Muscle layer of duodenum (tissue), 2 donors: ENCODE data around the gene ODAD3.

Source experiments
- H3K27ac ChIP-seq: one replicate; pipeline ENCODE4 v1.7.0; 2013; ENCODE audit warnings: mild to moderate bottlenecking, low read length
- H3K27me3 ChIP-seq: one replicate; pipeline ENCODE4 v1.7.0; 2013; ENCODE audit warnings: low read depth, mild to moderate bottlenecking, control low read depth, low read length
- H3K36me3 ChIP-seq, 2 donors: one replicate each; pipeline ENCODE4 v1.7.0; 2013; ENCODE audit warnings: low read length in 2 of 2, control low read depth in 1 of 2, mild to moderate bottlenecking in 1 of 2; ENCODE audit not compliant: insufficient read depth in 2 of 2, control insufficient read depth in 1 of 2
- H3K4me1 ChIP-seq, 2 donors: one replicate each; pipeline ENCODE4 v1.7.0; 2013; ENCODE audit warnings: low read length in 2 of 2, mild to moderate bottlenecking in 2 of 2, control low read depth in 1 of 2, moderate library complexity in 1 of 2; ENCODE audit not compliant: insufficient read depth in 2 of 2, control insufficient read depth in 1 of 2
- H3K4me3 ChIP-seq, 2 donors: one replicate each; pipeline ENCODE4 v1.7.0; 2013; ENCODE audit warnings: low read length in 2 of 2, low read depth in 1 of 2, mild to moderate bottlenecking in 1 of 2
- H3K9me3 ChIP-seq, 2 donors: one replicate each; pipeline ENCODE4 v1.7.0; 2013; ENCODE audit warnings: low read length in 2 of 2, control low read depth in 1 of 2, mild to moderate bottlenecking in 1 of 2; ENCODE audit not compliant: control insufficient read depth in 1 of 2
- donor health status: healthy.

Gene ODAD3

GRCh38 chr19:11378319-11379189 is 56.4 kb downstream of the ODAD3 start:
- Histone ChIP-seq H3K27ac (no peak overlapping the region), H3K27me3 (peaks cover 3% of the 10 kb centered on the region), H3K4me1 (peaks cover 17 to 66% of the 10 kb centered on the region in 2 donors), H3K36me3 (peaks cover 0 to 8% of the 10 kb centered on the region in 2 donors), H3K9me3 (no peaks in the 10 kb centered on the region), H3K4me3 (no peak overlapping the region)

GRCh38 chr19:11377756-11378155 is 57.2 kb downstream of the ODAD3 start:
- H3K4me3 ChIP-seq = no peak overlapping the region
- peaks cover 0 to 8% of the 10 kb centered on the region in 2 donors for H3K36me3 ChIP-seq
- H3K27ac ChIP-seq = peak overlapping the region; percentile 60
- H3K9me3 ChIP-seq = no peaks in the 10 kb centered on the region
- H3K4me1 ChIP-seq = peaks cover 17 to 60% of the 10 kb centered on the region in 2 donors
- peaks cover 2% of the 10 kb centered on the region for H3K27me3 ChIP-seq

GRCh38 chr19:11377237-11377636 is 57.7 kb downstream of the ODAD3 start:
- peaks cover 0 to 8% of the 10 kb centered on the region in 2 donors for H3K36me3 ChIP-seq
- H3K4me1 ChIP-seq = peaks cover 17 to 58% of the 10 kb centered on the region in 2 donors
- no peaks in the 10 kb centered on the region for H3K27me3 ChIP-seq
- H3K9me3 ChIP-seq = no peaks in the 10 kb centered on the region
- H3K4me3 ChIP-seq = no peak overlapping the region
- H3K27ac ChIP-seq = peak overlapping the region; percentile 60

GRCh38 chr19:11375143-11375948 is 59.6 kb downstream of the ODAD3 start:
- Histone ChIP-seq H3K4me3 (peak overlapping the region; percentile 70 to 83), H3K27ac (peak overlapping the region; percentile 94), H3K4me1 (peaks cover 17 to 43% of the 10 kb centered on the region in 2 donors)

GRCh38 chr19:11374433-11375142 is 60.3 kb downstream of the ODAD3 start, which contains the start of gene SWSAP1:
TSS of gene SWSAP1 (plus strand) at chr19:11374666. CDS start at chr19:11374681, 15 bp downstream.
- peak within 1 kb of the TSS; percentile 70 to 83 for H3K4me3 ChIP-seq
- peaks cover 17 to 39% of the 10 kb centered on the region in 2 donors for H3K4me1 ChIP-seq
- peaks cover 0 to 8% of the 10 kb centered on the region in 2 donors for H3K36me3 ChIP-seq
- H3K27me3 ChIP-seq = no peaks in the 10 kb centered on the region
- peak within 1 kb of the TSS; percentile 94 for H3K27ac ChIP-seq
- no peaks in the 10 kb centered on the region for H3K9me3 ChIP-seq

More at GRCh38 chr19:11375143-11375948, 59.6 kb downstream of the ODAD3 start:
- H3K9me3 ChIP-seq = no peaks in the 10 kb centered on the region
- H3K36me3 ChIP-seq = peaks cover 0 to 8% of the 10 kb centered on the region in 2 donors
- H3K27me3 ChIP-seq = no peaks in the 10 kb centered on the region

GRCh38 chr19:11373885-11374432 is 61.0 kb downstream of the ODAD3 start:
- Histone ChIP-seq H3K9me3 (no peaks in the 10 kb centered on the region), H3K27me3 (no peaks in the 10 kb centered on the region), H3K4me1 (peaks cover 17 to 39% of the 10 kb centered on the region in 2 donors), H3K4me3 (peak overlapping the region; percentile 70 to 83), H3K36me3 (peaks cover 0 to 8% of the 10 kb centered on the region in 2 donors), H3K27ac (peak overlapping the region; percentile 53)

- Histone ChIP-seq H3K27ac (no peak overlapping the region), H3K27me3 (no peaks in the 10 kb centered on the region), H3K36me3 (peaks cover 0 to 6% of the 10 kb centered on the region in 2 donors), H3K9me3 (no peaks in the 10 kb centered on the region), H3K4me3 (no peak overlapping the region), H3K4me1 (peaks cover 17 to 35% of the 10 kb centered on the region in 2 donors)
Observed at GRCh38 chr19:11373166-11373884, 61.6 kb downstream of the ODAD3 start.

- Histone ChIP-seq H3K27me3 (no peaks in the 10 kb centered on the region), H3K27ac (no peak overlapping the region), H3K4me3 (no peak overlapping the region), H3K36me3 (peaks cover 0 to 4% of the 10 kb centered on the region in 2 donors), H3K9me3 (no peaks in the 10 kb centered on the region), H3K4me1 (peaks cover 10 to 16% of the 10 kb centered on the region in 2 donors)
Observed at GRCh38 chr19:11370744-11371143, 64.2 kb downstream of the ODAD3 start.
